GM12892 (cell line): ENCODE results near the gene PPP1R16B.
A peak's percentile ranks its signal among the peaks of the same experiment; 100 is the strongest.
"Not testable (repeated sequence)": the region's sequence is repeated elsewhere in the genome, so short reads cannot be mapped to it uniquely, and the experiment has no call there.

Experiments
- DNase-seq: peaks from one replicate; pipeline ENCODE4 v3.0.0; 2011; ENCODE audit not compliant: insufficient read length
- FAIRE-seq: peaks from 2 replicates; lab custom pipeline; 2011; peaks lifted over from hg19 to GRCh38; lab: Jason Lieb, UNC
- POLR2A ChIP-seq: IDR thresholded peaks from 2 replicates; pipeline ENCODE4 v1.6.1; 2011; ENCODE audit warnings: low read depth, low read length, control low read depth
- POLR2AphosphoS5 ChIP-seq: IDR thresholded peaks from 2 replicates; pipeline ENCODE4 v1.6.1; 2011; ENCODE audit warnings: low read depth, low read length, control low read depth
- TAF1 ChIP-seq: IDR thresholded peaks from 2 replicates; pipeline ENCODE4 v1.6.1; 2011; ENCODE audit warnings: low read depth, mild to moderate bottlenecking, control low read depth, low read length, borderline replicate concordance

Gene PPP1R16B

GRCh38 chr20:38841570-38841969 is 36.1 kb downstream of the PPP1R16B start:
- TF ChIP-seq POLR2AphosphoS5 (no peak), TAF1 (no peak), POLR2A (no peak)
- FAIRE-seq (peak; percentile 38), DNase-seq (no peak)

GRCh38 chr20:38842026-38842425 is 36.5 kb downstream of the PPP1R16B start:
- FAIRE-seq = peak; percentile 88
- no peak for DNase-seq
- no peak for TF ChIP-seq TAF1
- no peak for TF ChIP-seq POLR2AphosphoS5
- TF ChIP-seq POLR2A = no peak

- FAIRE-seq (peak; percentile 95), DNase-seq (peak; percentile 61)
- TF ChIP-seq POLR2A (no peak), TAF1 (no peak), POLR2AphosphoS5 (no peak)
These were observed 37.1 kb downstream of the PPP1R16B start for GRCh38 chr20:38842558-38842981.

GRCh38 chr20:38843346-38843745 is 37.8 kb downstream of the PPP1R16B start:
- FAIRE-seq = peak; percentile 78
- TF ChIP-seq POLR2AphosphoS5 = no peak
- no peak for TF ChIP-seq TAF1
- TF ChIP-seq POLR2A = no peak
- no peak for DNase-seq

- TF ChIP-seq POLR2AphosphoS5 = no peak
- TF ChIP-seq TAF1 = no peak
- TF ChIP-seq POLR2A = no peak
- no peak for DNase-seq
- peak; percentile 17 for FAIRE-seq
These were observed 39.5 kb downstream of the PPP1R16B start for GRCh38 chr20:38844963-38845362.

- FAIRE-seq = no peak
These were observed 42.3 kb downstream of the PPP1R16B start for GRCh38 chr20:38847840-38848239.

GRCh38 chr20:38853759-38854158 is 48.3 kb downstream of the PPP1R16B start:
- DNase-seq = no peak
- TF ChIP-seq POLR2A = no peak
- TF ChIP-seq TAF1 = no peak
- no peak for TF ChIP-seq POLR2AphosphoS5
- FAIRE-seq = no peak

More at GRCh38 chr20:38847840-38848239, 42.3 kb downstream of the PPP1R16B start:
- DNase-seq = no peak
- TF ChIP-seq TAF1 (no peak), POLR2A (no peak), POLR2AphosphoS5 (no peak)

GRCh38 chr20:38854654-38855066 is 49.2 kb downstream of the PPP1R16B start:
- TF ChIP-seq TAF1 (no peak), POLR2AphosphoS5 (no peak), POLR2A (no peak)

GRCh38 chr20:38855356-38855755 is 49.9 kb downstream of the PPP1R16B start:
- no peak for TF ChIP-seq POLR2A
- TF ChIP-seq TAF1 = no peak
- no peak for TF ChIP-seq POLR2AphosphoS5
- FAIRE-seq (no peak), DNase-seq (no peak)

More at GRCh38 chr20:38854654-38855066, 49.2 kb downstream of the PPP1R16B start:
- DNase-seq = no peak
- FAIRE-seq = no peak

- FAIRE-seq = no peak
- no peak for TF ChIP-seq TAF1
- no peak for TF ChIP-seq POLR2A
- no peak for TF ChIP-seq POLR2AphosphoS5
- DNase-seq = no peak
These were observed 51.1 kb downstream of the PPP1R16B start for GRCh38 chr20:38856570-38856969.

- no peak for FAIRE-seq
- DNase-seq = no peak
These were observed 52.2 kb downstream of the PPP1R16B start for GRCh38 chr20:38857703-38858102.

GRCh38 chr20:38859070-38859690 is 53.7 kb downstream of the PPP1R16B start:
- DNase-seq (no peak), FAIRE-seq (peak; percentile 72)
- TF ChIP-seq POLR2A = peak; percentile 9; the same call in 1 of the 2 replicates
- TF ChIP-seq POLR2AphosphoS5 = no peak

More at GRCh38 chr20:38857703-38858102, 52.2 kb downstream of the PPP1R16B start:
- TF ChIP-seq POLR2A (no peak), TAF1 (no peak), POLR2AphosphoS5 (no peak)

GRCh38 chr20:38859857-38860256 is 54.4 kb downstream of the PPP1R16B start:
- not testable (repeated sequence) for DNase-seq, FAIRE-seq
